Kidney (tissue), 14 donors: ENCODE data around the gene PKD1. TPM values are rescaled to one million over a fixed set of nuclear protein-coding genes. Genes with fewer than 3 reads are reported as not detected.
A peak's percentile ranks its signal among the peaks of the same experiment; 100 is the strongest.
"Not testable (repeated sequence)": the region's sequence is repeated elsewhere in the genome, so short reads cannot be mapped to it uniquely, and the experiment has no call there.

ENCODE experiments used
- DNase-seq, 5 donors: peaks; one replicate each; pipeline ENCODE4 v3.0.0-alpha.2; 2013 to 2020
- FAIRE-seq: peaks from 2 replicates; lab custom pipeline; 2012; peaks lifted over from hg19 to GRCh38; lab: Jason Lieb, UNC
- H3K27ac ChIP-seq, 2 donors: one replicate each; pipeline ENCODE4 v1.7.0; 2013; ENCODE audit warnings: low read depth in 2 of 2, low read length in 2 of 2, inconsistent platforms in 1 of 2
- H3K27me3 ChIP-seq: one replicate; pipeline ENCODE4 v1.7.1; 2013; ENCODE audit warnings: low read length, inconsistent platforms; ENCODE audit not compliant: control insufficient read depth, insufficient read depth
- H3K36me3 ChIP-seq, 3 donors: one replicate each; pipeline versions ENCODE4 v1.7.0 to v1.7.1; 2013; ENCODE audit warnings: low read length in 3 of 3, control low read depth in 1 of 3, inconsistent platforms in 1 of 3; ENCODE audit not compliant: insufficient read depth in 3 of 3, control insufficient read depth in 2 of 3
- H3K4me1 ChIP-seq, 3 donors: one replicate each; pipeline versions ENCODE4 v1.7.0 to v1.7.1; 2013; ENCODE audit warnings: low read length in 3 of 3, inconsistent platforms in 1 of 3, low read depth in 1 of 3; ENCODE audit not compliant: control insufficient read depth in 2 of 3, insufficient read depth in 2 of 3
- H3K4me3 ChIP-seq, 3 donors: one replicate each; pipeline versions ENCODE4 v1.7.0 to v1.8.1; 2013; ENCODE audit warnings: low read length in 3 of 3, control low read depth in 1 of 3, inconsistent platforms in 1 of 3
- H3K9ac ChIP-seq, 3 donors: one replicate each; pipeline versions ENCODE4 v1.7.0 to v1.7.1; 2013; ENCODE audit warnings: low read length in 3 of 3, control low read depth in 1 of 3, inconsistent platforms in 1 of 3
- H3K9me3 ChIP-seq, 3 donors: one replicate each; pipeline versions ENCODE4 v1.7.0 to v1.7.1; 2013; ENCODE audit warnings: low read length in 3 of 3, control low read depth in 1 of 3, inconsistent platforms in 1 of 3; ENCODE audit not compliant: control insufficient read depth in 2 of 3, insufficient read depth in 1 of 3
- intact Hi-C: fragments of 100-400 bp; cut with DNase I; formaldehyde crosslinking; loops from one replicate; pipeline ENCODE4 v1.11.1; 2022
- polyA plus RNA-seq: library from polyadenylated mRNA; stranded (reverse); fragments of 350-450 nt; fragmentation: Illumina TruSeq; extraction: RNeasy Lipid Tissue Mini Kit (QIAGEN cat#74804); gene quantifications from one replicate; pipeline ENCODE4 v1.2.3, GENCODE V29; 2014; ENCODE audit warnings: low read depth, low replicate concordance; ENCODE audit not compliant: insufficient read depth
- total RNA-seq: library from RNA; stranded (reverse); fragmentation: NEBNext Ultra II Directional; extraction: Animal tissue kit (Norgen Biotek cat#: 25700); gene quantifications from one replicate; pipeline ENCODE4 v1.2.1, GENCODE V29; 2021
- TF ChIP-seq, protein P1 (sequence below): IDR thresholded peaks from 3 replicates; pipeline ENCODE4 v1.5.1; 2012; ENCODE audit warnings: mild to moderate bottlenecking, moderate library complexity, borderline replicate concordance; ENCODE audit not compliant: insufficient read depth; ENCODE audit errors: extremely low read depth
- donor health status: control.
- donor health status: control.
- donor health status: control.
- donor health status: control.
- donor health status: control.
- donor health status: DM: yes; HTN: yes; CAD: no.
- donor health status: Normal renal cell carcinoma (clear cell type).

The PKD1 gene
- total and polyA plus RNA-seq, 2 donors from 2014 or later: 16.2 to 88.3 TPM

DNA sequence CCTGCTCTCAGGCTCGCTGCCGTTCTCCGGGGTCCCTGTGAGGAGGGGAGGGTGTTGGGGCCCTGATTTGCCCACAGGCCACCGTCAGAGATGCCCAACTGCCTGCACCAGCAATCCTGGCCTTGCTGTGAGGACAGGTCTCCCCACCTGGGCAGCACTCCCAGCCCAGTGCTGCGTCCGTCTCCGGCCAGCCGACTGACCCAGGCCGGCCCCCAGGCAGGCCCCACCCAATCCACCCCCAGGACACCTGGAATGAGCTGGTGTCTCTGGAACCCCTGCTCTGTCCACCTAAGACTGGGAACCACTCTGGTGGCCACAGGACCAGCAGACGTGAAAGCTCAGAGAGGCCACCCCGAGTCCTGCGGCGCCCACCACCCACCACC lies 20.1 kb downstream of the PKD1 start:
- DNase-seq (peak in 1 of 5 donors; percentile 55), FAIRE-seq (no peak)
- no peaks in the 10 kb centered on the region for H3K9me3 ChIP-seq
- H3K36me3 ChIP-seq: no peaks in the 10 kb centered on the region
- H3K4me3 ChIP-seq: no peak overlapping the region
- no peaks in the 10 kb centered on the region for H3K4me1 ChIP-seq
- TF ChIP-seq, protein P1, sequence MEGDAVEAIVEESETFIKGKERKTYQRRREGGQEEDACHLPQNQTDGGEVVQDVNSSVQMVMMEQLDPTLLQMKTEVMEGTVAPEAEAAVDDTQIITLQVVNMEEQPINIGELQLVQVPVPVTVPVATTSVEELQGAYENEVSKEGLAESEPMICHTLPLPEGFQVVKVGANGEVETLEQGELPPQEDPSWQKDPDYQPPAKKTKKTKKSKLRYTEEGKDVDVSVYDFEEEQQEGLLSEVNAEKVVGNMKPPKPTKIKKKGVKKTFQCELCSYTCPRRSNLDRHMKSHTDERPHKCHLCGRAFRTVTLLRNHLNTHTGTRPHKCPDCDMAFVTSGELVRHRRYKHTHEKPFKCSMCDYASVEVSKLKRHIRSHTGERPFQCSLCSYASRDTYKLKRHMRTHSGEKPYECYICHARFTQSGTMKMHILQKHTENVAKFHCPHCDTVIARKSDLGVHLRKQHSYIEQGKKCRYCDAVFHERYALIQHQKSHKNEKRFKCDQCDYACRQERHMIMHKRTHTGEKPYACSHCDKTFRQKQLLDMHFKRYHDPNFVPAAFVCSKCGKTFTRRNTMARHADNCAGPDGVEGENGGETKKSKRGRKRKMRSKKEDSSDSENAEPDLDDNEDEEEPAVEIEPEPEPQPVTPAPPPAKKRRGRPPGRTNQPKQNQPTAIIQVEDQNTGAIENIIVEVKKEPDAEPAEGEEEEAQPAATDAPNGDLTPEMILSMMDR: no peak
- intact Hi-C loops: no loop called here
- no peak overlapping the region for H3K9ac ChIP-seq
- no peak overlapping the region for H3K27ac ChIP-seq
- H3K27me3 ChIP-seq: no peaks in the 10 kb centered on the region

DNA sequence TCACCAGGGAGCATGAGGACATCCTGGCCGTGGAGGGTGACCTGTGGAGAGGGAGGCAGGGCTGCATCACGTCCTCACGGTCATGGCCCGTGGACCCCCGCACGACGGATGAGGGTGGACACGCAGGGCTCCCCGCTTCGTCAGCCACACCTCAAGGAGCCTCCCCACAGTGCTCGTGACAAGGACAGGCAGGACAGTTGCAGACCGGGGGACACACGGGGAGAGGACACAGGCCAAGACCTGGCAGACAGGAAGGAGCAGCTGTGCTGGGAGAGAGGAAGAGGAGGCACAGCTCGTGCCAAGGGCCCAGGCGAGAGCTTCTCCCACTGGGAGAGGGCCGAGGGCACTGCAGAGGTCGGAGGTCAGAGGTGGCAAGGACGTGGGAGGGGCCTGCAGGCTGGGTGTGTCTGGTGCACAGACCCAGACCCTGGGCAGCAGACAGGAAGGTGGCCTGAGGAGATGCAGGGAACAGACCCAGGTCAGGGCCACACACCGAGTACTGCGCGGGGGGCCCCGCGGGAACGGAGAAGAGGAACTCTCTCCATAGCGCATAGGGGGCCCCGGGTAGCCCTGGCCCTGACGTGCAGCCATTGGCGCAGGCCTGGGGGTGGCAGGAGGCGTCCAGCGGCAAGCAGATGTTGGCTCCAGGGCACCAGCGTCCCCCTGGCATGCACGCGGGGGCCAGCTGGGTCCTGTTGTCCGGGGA lies 20.7 kb downstream of the PKD1 start:
- FAIRE-seq, H3K9ac ChIP-seq, H3K4me3 ChIP-seq, H3K27me3 ChIP-seq, H3K36me3 ChIP-seq, H3K27ac ChIP-seq, H3K4me1 ChIP-seq, intact Hi-C loops, H3K9me3 ChIP-seq: not testable (repeated sequence)
- DNase-seq: peak in 1 of 5 donors; percentile 59

DNA sequence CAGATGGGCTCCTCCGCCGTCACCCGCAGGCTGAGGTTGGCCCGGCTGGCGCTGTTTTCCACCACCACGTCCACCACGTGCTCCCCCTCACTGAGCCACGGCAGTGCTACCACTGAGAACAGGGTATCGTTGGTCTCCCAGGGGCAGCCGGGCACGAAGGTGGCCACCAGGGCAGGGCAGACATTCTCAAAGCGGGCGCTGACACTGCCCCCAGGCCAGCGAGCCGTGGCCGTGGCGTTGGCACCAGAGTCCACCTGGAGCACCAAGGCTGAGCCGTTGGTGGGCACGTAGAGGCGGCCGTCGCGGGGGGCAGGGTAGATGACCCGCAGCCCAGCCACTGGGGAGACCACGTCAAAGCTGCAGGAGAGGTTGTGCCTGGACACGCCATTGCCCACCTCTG lies 21.5 kb downstream of the PKD1 start:
- intact Hi-C loops, H3K36me3 ChIP-seq: not testable (repeated sequence)

GRCh38 chr16:2112539-2113106 lies 23.1 kb downstream of the PKD1 start:
- H3K27me3 ChIP-seq, H3K27ac ChIP-seq, intact Hi-C loops, H3K4me1 ChIP-seq, H3K4me3 ChIP-seq, H3K9me3 ChIP-seq, H3K9ac ChIP-seq, FAIRE-seq, H3K36me3 ChIP-seq: not testable (repeated sequence)
- DNase-seq: peak in 1 of 5 donors; percentile 47

More for the DNA sequence above, 21.5 kb downstream of the PKD1 start:
- not testable (repeated sequence) for H3K27ac ChIP-seq, H3K4me3 ChIP-seq, H3K9me3 ChIP-seq, H3K4me1 ChIP-seq, H3K27me3 ChIP-seq, FAIRE-seq, DNase-seq, H3K9ac ChIP-seq

DNA sequence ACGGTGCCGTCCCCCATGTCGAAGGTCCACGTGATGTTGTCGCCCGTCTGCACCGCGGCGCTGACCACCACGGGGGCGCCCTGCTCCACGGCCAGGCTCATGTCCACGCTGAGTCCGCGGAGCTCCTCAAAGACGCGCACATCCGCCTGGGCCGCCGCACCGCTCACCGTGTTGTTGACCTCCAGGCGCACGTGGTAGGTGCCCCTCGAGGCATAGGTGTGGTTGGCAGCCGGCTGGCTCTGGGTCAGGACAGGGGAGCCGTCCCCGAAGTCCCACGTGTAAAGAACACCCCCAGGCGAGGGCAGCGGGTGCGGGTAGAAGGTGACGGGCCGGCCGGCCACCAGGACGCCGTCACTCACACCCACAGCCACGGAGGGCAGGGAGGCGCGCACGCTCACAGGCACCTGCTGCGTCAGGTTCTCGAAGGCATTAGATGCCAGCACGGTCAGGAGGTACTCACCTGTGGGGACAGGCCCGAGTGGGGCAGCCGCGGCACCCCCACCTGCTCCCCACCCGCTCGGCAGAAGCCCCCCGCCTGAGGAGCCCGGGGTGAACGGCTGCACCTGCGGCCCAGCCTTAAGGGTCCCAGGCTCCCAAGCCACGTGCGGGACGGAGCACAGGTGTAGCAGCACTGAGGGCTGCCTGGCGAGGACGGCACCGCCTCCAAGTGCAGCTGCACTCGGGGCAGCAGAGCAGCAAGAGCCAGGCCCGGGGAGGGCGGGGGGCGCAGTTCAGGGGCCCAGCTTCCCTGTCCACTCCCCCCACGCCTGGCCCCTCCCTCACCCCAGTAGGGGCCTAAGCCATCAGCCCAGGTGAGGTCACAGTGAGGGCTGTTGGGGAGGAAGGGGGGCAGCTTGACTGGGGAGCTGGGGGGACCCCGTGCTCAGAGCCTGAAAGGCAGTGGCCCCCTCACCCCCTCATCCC lies 24.0 kb downstream of the PKD1 start:
- H3K27ac ChIP-seq, H3K4me3 ChIP-seq, H3K9ac ChIP-seq, intact Hi-C loops, H3K36me3 ChIP-seq, H3K27me3 ChIP-seq, FAIRE-seq, H3K9me3 ChIP-seq, H3K4me1 ChIP-seq: not testable (repeated sequence)
- peak in 1 of 5 donors; percentile 69 for DNase-seq

DNA sequence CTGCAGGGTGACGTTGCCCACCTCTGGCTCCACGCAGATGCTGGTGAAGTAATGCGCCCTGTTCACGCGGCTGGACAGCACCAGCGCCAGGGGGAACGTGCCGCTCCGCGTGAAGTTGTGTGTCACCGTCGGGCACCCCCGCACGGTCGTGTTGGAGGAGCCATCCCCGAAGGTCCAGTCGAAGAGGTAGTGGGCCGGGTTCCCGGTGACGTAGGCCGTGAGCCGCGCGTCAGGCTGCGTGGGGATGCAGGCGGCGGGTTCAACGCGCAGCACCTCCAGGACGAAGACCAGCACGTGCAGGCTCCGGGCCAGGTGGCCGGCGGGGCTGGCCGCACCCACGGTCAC lies 24.7 kb downstream of the PKD1 start:
- H3K9me3 ChIP-seq, H3K27ac ChIP-seq, H3K4me1 ChIP-seq, FAIRE-seq, H3K27me3 ChIP-seq, H3K36me3 ChIP-seq, H3K4me3 ChIP-seq, H3K9ac ChIP-seq, intact Hi-C loops: not testable (repeated sequence)
- DNase-seq: peak in 1 of 5 donors; percentile 57

- H3K4me3 ChIP-seq, H3K27me3 ChIP-seq, intact Hi-C loops, H3K36me3 ChIP-seq, FAIRE-seq, H3K9me3 ChIP-seq, H3K4me1 ChIP-seq, H3K9ac ChIP-seq, H3K27ac ChIP-seq: not testable (repeated sequence)
- DNase-seq: peak in 1 of 5 donors; percentile 59
These were observed 25.2 kb downstream of the PKD1 start for GRCh38 chr16:2110332-2111008.
